ENCODE measurements around the gene TSPEAR. TPM values are rescaled to one million over a fixed set of nuclear protein-coding genes. Genes with fewer than 3 reads are reported as not detected.

The TSPEAR gene
- polyA plus RNA-seq, 6 donors from 2014 or later = not detected

GRCh38 chr21:44724196-44724595 lies 12.8 kb upstream of the TSPEAR start:
- peaks cover 38 to 68% (median 68%) of the 10 kb centered on the region in 3 donors for H3K27me3 Mint-ChIP-seq
- no peak overlapping the region for H3K27ac Mint-ChIP-seq
- H3K4me3 Mint-ChIP-seq = peak overlapping the region in 2 of 8 donors; percentile 36 to 39
- DNase-seq (no peak), ATAC-seq (ENCODE audit: low read depth in 2 of 2) (no peak)
- H3K9me3 Mint-ChIP-seq = no peaks in the 10 kb centered on the region
- H3K36me3 Mint-ChIP-seq = no peaks in the 10 kb centered on the region
- H3K4me1 Mint-ChIP-seq = peaks cover 0 to 11% (median 9%) of the 10 kb centered on the region in 3 donors

DNA sequence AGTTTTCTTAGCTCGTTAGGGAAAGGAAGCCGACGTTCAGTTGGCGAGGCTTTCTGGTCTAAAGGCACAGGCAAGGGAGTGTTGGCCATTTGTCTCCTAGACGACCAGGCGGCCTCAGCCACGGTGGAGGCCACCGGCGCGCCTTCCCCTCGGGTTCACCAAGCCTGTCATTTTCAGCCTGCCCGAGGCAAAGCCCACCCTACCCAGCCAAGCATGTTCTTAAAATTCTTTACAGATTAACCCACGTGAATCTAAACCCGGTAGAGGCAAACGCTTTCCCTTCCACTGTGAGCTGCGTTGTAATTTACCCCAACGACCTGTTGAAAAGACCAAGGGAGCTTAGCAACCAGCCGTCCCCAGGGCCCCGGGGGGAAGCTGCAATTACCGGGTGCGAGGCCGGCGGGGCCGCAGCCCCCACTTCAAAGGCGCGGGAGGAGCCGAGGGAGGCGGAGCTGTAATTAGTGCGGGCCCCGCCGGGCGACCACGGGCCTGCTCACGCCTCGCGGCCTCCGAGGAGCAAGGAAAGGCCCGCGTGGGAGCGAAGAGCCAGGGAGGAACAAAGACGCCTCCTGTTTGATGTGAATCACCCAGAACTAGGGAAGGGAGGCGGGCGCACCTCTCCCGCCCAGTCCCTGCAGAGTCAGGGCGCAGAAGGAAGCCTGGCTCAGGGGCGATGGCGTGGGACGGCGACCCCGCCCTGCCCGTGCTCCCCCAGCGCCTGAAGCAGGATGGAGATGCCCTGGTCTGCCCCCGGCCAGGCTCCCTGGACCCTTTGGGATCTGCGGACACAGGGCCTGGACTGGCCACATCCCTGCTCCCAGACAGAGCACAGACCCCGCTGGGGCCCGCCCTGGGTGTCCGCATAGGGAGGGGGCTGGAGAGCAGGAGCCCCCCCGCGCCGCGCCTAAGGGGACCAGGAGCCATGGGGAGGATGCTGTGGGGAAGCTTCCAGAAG lies 12.1 kb upstream of the TSPEAR start:
- Mint-ChIP-seq H3K36me3 (no peaks in the 10 kb centered on the region), H3K4me1 (peaks cover 0 to 11% (median 9%) of the 10 kb centered on the region in 3 donors), H3K27ac (no peak overlapping the region), H3K27me3 (peaks cover 36 to 76% (median 75%) of the 10 kb centered on the region in 3 donors), H3K9me3 (peaks cover 0 to 3% (median 0%) of the 10 kb centered on the region in 7 donors), H3K4me3 (peak overlapping the region in 6 of 8 donors; percentile 30 to 74 (median 65))
- DNase-seq (no peak), ATAC-seq (ENCODE audit: low read depth in 2 of 2) (no peak)

GRCh38 chr21:44722731-44723130 lies 11.4 kb upstream of the TSPEAR start:
- H3K36me3 Mint-ChIP-seq = no peaks in the 10 kb centered on the region

DNA sequence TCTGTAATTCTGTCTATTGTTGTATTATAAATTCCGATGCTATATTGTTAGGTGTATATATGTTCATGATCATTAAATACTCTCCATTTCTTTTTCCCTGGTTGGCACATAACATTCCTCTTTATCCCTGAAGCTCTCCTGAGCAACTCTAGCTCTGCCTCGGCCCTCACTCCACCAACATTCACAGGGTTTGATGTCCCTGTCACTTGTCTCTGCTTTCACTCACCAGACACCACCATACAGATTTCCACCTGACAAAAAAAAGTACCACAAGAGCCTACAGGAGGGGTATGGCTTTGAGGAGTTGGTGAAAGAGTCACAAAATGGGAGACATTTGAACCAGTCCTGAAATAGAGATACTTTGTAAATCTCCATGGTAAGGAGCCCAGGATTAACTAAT lies 8.8 kb upstream of the TSPEAR start:
- Mint-ChIP-seq H3K27ac (no peak overlapping the region), H3K4me1 (peaks cover 0 to 13% (median 9%) of the 10 kb centered on the region in 3 donors), H3K4me3 (no peak overlapping the region), H3K27me3 (peaks cover 39 to 65% (median 62%) of the 10 kb centered on the region in 3 donors), H3K9me3 (peaks cover 0 to 13% (median 2%) of the 10 kb centered on the region in 7 donors), H3K36me3 (no peaks in the 10 kb centered on the region)
- ATAC-seq (ENCODE audit: low read depth in 2 of 2) (no peak), DNase-seq (no peak)

More at GRCh38 chr21:44722731-44723130, 11.4 kb upstream of the TSPEAR start:
- peak overlapping the region in 1 of 8 donors; percentile 15 for H3K4me3 Mint-ChIP-seq
- no peak for ATAC-seq (ENCODE audit: low read depth in 2 of 2)
- DNase-seq = no peak
- peaks cover 43 to 75% (median 75%) of the 10 kb centered on the region in 3 donors for H3K27me3 Mint-ChIP-seq
- H3K4me1 Mint-ChIP-seq = peaks cover 0 to 11% (median 9%) of the 10 kb centered on the region in 3 donors
- H3K27ac Mint-ChIP-seq = no peak overlapping the region
- peaks cover 0 to 3% (median 0%) of the 10 kb centered on the region in 7 donors for H3K9me3 Mint-ChIP-seq

- Mint-ChIP-seq H3K4me3 (no peak overlapping the region), H3K4me1 (peaks cover 6 to 11% (median 9%) of the 10 kb centered on the region in 3 donors), H3K27ac (no peak overlapping the region), H3K9me3 (peaks cover 0 to 13% (median 2%) of the 10 kb centered on the region in 7 donors), H3K27me3 (peaks cover 50 to 74% (median 63%) of the 10 kb centered on the region in 3 donors), H3K36me3 (peaks cover 0 to 8% of the 10 kb centered on the region in 2 donors)
- ATAC-seq (ENCODE audit: low read depth in 2 of 2) (no peak), DNase-seq (no peak)
Measured at GRCh38 chr21:44718571-44718970, 7.2 kb upstream of the TSPEAR start.

DNA sequence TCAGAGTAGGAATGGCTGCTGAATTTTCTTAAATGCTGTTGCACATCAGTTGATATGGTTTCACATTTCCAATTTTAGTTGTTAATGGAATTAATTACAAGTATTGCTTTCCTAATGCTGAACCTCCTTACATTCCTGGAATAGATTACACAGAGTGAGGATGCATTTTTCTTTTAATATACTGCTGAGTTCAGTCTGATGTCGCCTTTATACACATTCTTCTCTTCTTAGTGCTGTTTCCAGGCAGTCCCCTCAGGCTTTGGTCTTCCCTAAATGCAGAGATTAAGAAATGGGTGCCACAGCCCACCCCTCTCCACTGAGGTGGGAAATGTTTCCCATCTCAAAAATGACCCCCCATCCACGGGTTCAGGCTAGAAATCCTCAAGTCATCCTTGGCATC lies 6.7 kb upstream of the TSPEAR start:
- peaks cover 5 to 7% (median 6%) of the 10 kb centered on the region in 3 donors for H3K4me1 Mint-ChIP-seq

DNA sequence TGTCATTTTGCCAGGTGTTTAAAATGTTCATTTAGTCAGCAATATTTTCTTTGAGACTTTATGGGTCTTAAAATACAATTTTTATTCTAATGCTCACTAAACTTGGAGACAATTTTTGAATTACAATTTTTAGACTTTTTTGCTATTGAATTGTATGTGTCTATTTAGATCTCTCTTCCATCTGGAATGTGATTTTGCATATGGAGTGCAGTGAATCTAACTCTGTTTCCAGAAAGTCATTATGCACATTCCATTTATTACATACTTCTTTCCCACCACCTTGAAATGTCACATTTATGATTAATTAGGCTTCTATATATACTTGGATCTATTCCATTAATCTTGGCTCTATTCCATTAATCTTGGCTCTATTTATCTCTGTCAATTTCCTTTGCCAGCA lies 5.6 kb upstream of the TSPEAR start:
- Mint-ChIP-seq H3K4me3 (no peak overlapping the region), H3K27ac (no peak overlapping the region), H3K9me3 (peaks cover 0 to 13% (median 2%) of the 10 kb centered on the region in 7 donors), H3K4me1 (peaks cover 0 to 6% (median 2%) of the 10 kb centered on the region in 3 donors), H3K27me3 (peaks cover 50 to 77% (median 65%) of the 10 kb centered on the region in 3 donors), H3K36me3 (peaks cover 0 to 8% of the 10 kb centered on the region in 2 donors)
- DNase-seq (no peak), ATAC-seq (ENCODE audit: low read depth in 2 of 2) (no peak)

More for the DNA sequence above, 6.7 kb upstream of the TSPEAR start:
- DNase-seq = no peak
- Mint-ChIP-seq H3K27me3 (peaks cover 52 to 75% (median 63%) of the 10 kb centered on the region in 3 donors), H3K4me3 (no peak overlapping the region), H3K27ac (no peak overlapping the region), H3K36me3 (peaks cover 0 to 8% of the 10 kb centered on the region in 2 donors), H3K9me3 (peaks cover 0 to 13% (median 2%) of the 10 kb centered on the region in 7 donors)
- ATAC-seq (ENCODE audit: low read depth in 2 of 2) = no peak

GRCh38 chr21:44714905-44715304 lies 3.5 kb upstream of the TSPEAR start:
- peaks cover 46 to 78% (median 76%) of the 10 kb centered on the region in 3 donors for H3K27me3 Mint-ChIP-seq
- no peak overlapping the region for H3K4me3 Mint-ChIP-seq
- peaks cover 0 to 11% (median 6%) of the 10 kb centered on the region in 3 donors for H3K4me1 Mint-ChIP-seq
- DNase-seq (no peak), ATAC-seq (ENCODE audit: low read depth in 2 of 2) (no peak)
- H3K9me3 Mint-ChIP-seq = peaks cover 0 to 13% (median 2%) of the 10 kb centered on the region in 7 donors
- H3K27ac Mint-ChIP-seq = no peak overlapping the region
- peaks cover 0 to 8% of the 10 kb centered on the region in 2 donors for H3K36me3 Mint-ChIP-seq

- no peak for DNase-seq
- H3K27me3 Mint-ChIP-seq = peaks cover 53 to 79% (median 76%) of the 10 kb centered on the region in 3 donors
- no peak for ATAC-seq (ENCODE audit: low read depth in 2 of 2)
- H3K27ac Mint-ChIP-seq = no peak overlapping the region
- peaks cover 0 to 8% of the 10 kb centered on the region in 2 donors for H3K36me3 Mint-ChIP-seq
- H3K4me3 Mint-ChIP-seq = no peak overlapping the region
- peaks cover 0 to 18% (median 10%) of the 10 kb centered on the region in 3 donors for H3K4me1 Mint-ChIP-seq
- H3K9me3 Mint-ChIP-seq = peaks cover 0 to 13% (median 2%) of the 10 kb centered on the region in 7 donors
Measured at GRCh38 chr21:44713846-44714245, 2.5 kb upstream of the TSPEAR start.

GRCh38 chr21:44713130-44713529 lies 1.8 kb upstream of the TSPEAR start:
- H3K9me3 Mint-ChIP-seq = peaks cover 0 to 13% (median 2%) of the 10 kb centered on the region in 7 donors
- peaks cover 46 to 79% (median 75%) of the 10 kb centered on the region in 3 donors for H3K27me3 Mint-ChIP-seq
- H3K4me1 Mint-ChIP-seq = peaks cover 0 to 18% (median 10%) of the 10 kb centered on the region in 3 donors

GRCh38 chr21:44712203-44713028 lies 1.0 kb upstream of the TSPEAR start:
- peaks cover 0 to 8% of the 10 kb centered on the region in 2 donors for H3K36me3 Mint-ChIP-seq
- no peak overlapping the region for H3K4me3 Mint-ChIP-seq
- peaks cover 0 to 18% (median 10%) of the 10 kb centered on the region in 3 donors for H3K4me1 Mint-ChIP-seq
- DNase-seq (no peak), ATAC-seq (ENCODE audit: low read depth in 2 of 2) (no peak)
- peaks cover 46 to 84% (median 80%) of the 10 kb centered on the region in 3 donors for H3K27me3 Mint-ChIP-seq
- no peak overlapping the region for H3K27ac Mint-ChIP-seq
- peaks cover 0 to 13% (median 2%) of the 10 kb centered on the region in 7 donors for H3K9me3 Mint-ChIP-seq

More at GRCh38 chr21:44713130-44713529, 1.8 kb upstream of the TSPEAR start:
- no peak for DNase-seq
- peaks cover 0 to 8% of the 10 kb centered on the region in 2 donors for H3K36me3 Mint-ChIP-seq
- no peak for ATAC-seq (ENCODE audit: low read depth in 2 of 2)
- no peak overlapping the region for H3K4me3 Mint-ChIP-seq
- H3K27ac Mint-ChIP-seq = no peak overlapping the region

DNA sequence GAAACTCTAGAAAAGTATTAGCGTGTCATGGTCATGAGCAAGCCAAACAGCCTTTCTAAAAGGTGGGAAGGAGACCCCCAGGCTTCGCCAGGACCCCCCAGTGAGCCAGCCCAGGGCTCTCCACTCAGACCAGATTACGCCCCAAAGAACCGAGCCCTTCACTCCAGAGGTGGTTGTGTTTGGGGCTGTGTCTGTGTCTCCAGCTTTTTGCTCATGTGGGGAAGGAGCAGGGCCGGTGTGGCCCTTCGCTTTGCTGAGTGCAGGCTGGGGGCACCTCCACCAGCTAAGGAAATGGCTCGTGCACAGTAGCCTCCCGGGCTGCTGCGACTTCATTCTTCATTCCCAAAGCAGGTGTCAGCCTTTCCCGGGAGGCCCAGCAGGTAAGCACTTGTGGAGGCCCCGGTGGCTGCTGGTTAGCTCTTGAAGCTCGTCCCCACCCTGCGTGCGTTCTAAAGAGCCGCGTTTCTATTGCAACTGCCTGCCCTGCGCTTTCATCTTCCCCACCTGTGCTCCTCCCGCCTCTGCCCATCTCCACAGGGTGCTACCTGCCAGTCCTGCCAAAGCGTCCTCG lies 531 bp downstream of the TSPEAR start:
- DNase-seq = no peak
- Mint-ChIP-seq H3K9me3 (peaks cover under 1 to 10% (median 4%) of the 10 kb centered on the region in 7 donors), H3K4me1 (peaks cover 0 to 21% (median 10%) of the 10 kb centered on the region in 3 donors), H3K27me3 (peaks cover 49 to 94% (median 79%) of the 10 kb centered on the region in 3 donors), H3K4me3 (peak overlapping the region in 1 of 8 donors; percentile 12), H3K36me3 (peaks cover 0 to 10% of the 10 kb centered on the region in 2 donors), H3K27ac (no peak overlapping the region)
- no peak for ATAC-seq (ENCODE audit: low read depth in 2 of 2)
